Tibial artery (tissue), 4 donors: Measurements from ENCODE around the gene DIAPH3.
A peak's percentile ranks its signal among the peaks of the same experiment; 100 is the strongest.

ENCODE experiments used
- DNase-seq, 2 donors: peaks; one replicate each; pipeline ENCODE4 v3.0.0-alpha.2; 2019
- H3K27ac ChIP-seq, 2 donors: fragments of 200-600 bp; sonication (generic) in 1 of 2; 1 replicate in 1 of 2; 2 replicates in 1 of 2; pipeline ENCODE4 v1.5.1; 2018 to 2019; ENCODE audit warnings: mild to moderate bottlenecking in 1 of 2
- H3K27me3 ChIP-seq, 2 donors: fragments of 200-600 bp; sonication (generic) in 1 of 2; one replicate each; pipeline versions ENCODE4 v1.5.1 to v1.6.0; 2016 to 2019
- H3K36me3 ChIP-seq, 3 donors: fragments of 200-600 bp; sonication (generic) in 2 of 3; one replicate each; pipeline ENCODE4 v1.5.1; 2016 to 2019; ENCODE audit warnings: mild to moderate bottlenecking in 2 of 3
- H3K4me1 ChIP-seq, 4 donors: fragments of 200-600 bp; sonication (generic) in 2 of 4; 1 replicate in 3 of 4; 2 replicates in 1 of 4; pipeline ENCODE4 v1.5.1; 2016 to 2019
- H3K4me3 ChIP-seq, 2 donors: fragments of 200-600 bp; sonication (generic) in 1 of 2; 1 replicate in 1 of 2; 2 replicates in 1 of 2; pipeline ENCODE4 v1.5.1; 2018 to 2019; ENCODE audit warnings: mild to moderate bottlenecking in 2 of 2
- H3K9me3 ChIP-seq, 3 donors: fragments of 200-600 bp; sonication (generic) in 1 of 3; one replicate each; pipeline ENCODE4 v1.5.1; 2016 to 2019
- intact Hi-C: fragments of 100-400 bp; cut with DNase I; formaldehyde crosslinking; loops from one replicate; pipeline ENCODE4 v1.15.0; 2023; ENCODE audit warnings: low total_unique reads
- TF ChIP-seq, protein P1 (sequence below), 2 experiments: fragments of 200-600 bp in 1 of 2; fragments of 450-650 bp in 1 of 2; IDR thresholded peaks; one replicate each; pipeline ENCODE4 v1.5.1; 2017 to 2019; ENCODE audit warnings: antibody characterized with exemption in 2 of 2, mild to moderate bottlenecking in 1 of 2, moderate library complexity in 1 of 2

Gene DIAPH3

GRCh38 chr13:59867867-59868266 lies 295.9 kb downstream of the DIAPH3 start:
- Histone ChIP-seq H3K4me3 (no peak overlapping the region), H3K9me3 (no peaks in the 10 kb centered on the region), H3K27me3 (no peaks in the 10 kb centered on the region), H3K4me1 (peaks cover 0 to 42% (median 4%) of the 10 kb centered on the region in 4 donors), H3K36me3 (no peaks in the 10 kb centered on the region), H3K27ac (peak overlapping the region; percentile 22 to 42)
- DNase-seq, result peak in 1 of 2 donors; percentile 65
- TF ChIP-seq, protein P1, sequence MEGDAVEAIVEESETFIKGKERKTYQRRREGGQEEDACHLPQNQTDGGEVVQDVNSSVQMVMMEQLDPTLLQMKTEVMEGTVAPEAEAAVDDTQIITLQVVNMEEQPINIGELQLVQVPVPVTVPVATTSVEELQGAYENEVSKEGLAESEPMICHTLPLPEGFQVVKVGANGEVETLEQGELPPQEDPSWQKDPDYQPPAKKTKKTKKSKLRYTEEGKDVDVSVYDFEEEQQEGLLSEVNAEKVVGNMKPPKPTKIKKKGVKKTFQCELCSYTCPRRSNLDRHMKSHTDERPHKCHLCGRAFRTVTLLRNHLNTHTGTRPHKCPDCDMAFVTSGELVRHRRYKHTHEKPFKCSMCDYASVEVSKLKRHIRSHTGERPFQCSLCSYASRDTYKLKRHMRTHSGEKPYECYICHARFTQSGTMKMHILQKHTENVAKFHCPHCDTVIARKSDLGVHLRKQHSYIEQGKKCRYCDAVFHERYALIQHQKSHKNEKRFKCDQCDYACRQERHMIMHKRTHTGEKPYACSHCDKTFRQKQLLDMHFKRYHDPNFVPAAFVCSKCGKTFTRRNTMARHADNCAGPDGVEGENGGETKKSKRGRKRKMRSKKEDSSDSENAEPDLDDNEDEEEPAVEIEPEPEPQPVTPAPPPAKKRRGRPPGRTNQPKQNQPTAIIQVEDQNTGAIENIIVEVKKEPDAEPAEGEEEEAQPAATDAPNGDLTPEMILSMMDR (IDR thresholded peaks at IDR 0.05), result no peak
- intact Hi-C loops, result no loop called here

DNA sequence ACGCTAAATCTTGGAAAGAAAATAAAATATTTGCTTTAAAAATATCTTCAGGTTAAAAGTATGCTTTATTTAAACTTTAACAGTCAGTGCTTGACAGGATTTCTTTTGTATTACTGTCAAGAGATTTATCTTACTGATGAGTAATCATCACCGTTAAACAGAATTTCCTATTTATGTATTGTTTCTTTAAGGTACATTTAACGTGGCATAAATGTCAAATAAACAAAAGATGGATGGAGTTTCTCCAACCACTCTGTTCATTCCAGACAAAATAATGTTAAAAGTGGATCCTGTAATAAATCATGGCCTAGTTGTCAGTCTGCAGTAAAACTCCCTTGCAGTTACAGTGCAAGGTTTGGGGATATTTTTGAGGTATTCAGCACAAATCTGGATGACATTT lies 298.3 kb downstream of the DIAPH3 start:
- H3K4me1 ChIP-seq, result peaks cover 0 to 55% (median 5%) of the 10 kb centered on the region in 4 donors
- H3K36me3 ChIP-seq, result no peaks in the 10 kb centered on the region
- H3K27ac ChIP-seq, result peak overlapping the region in 1 of 2 donors; percentile 16
- DNase-seq, result no peak
- intact Hi-C loops, result no loop called here
- TF ChIP-seq, protein P1 (IDR thresholded peaks at IDR 0.05), result no peak
- H3K27me3 ChIP-seq, result no peaks in the 10 kb centered on the region
- no peak overlapping the region for H3K4me3 ChIP-seq
- H3K9me3 ChIP-seq, result no peaks in the 10 kb centered on the region

- Histone ChIP-seq H3K36me3 (no peaks in the 10 kb centered on the region), H3K4me1 (peaks cover 0 to 50% (median 5%) of the 10 kb centered on the region in 4 donors), H3K9me3 (no peaks in the 10 kb centered on the region), H3K27me3 (no peaks in the 10 kb centered on the region), H3K4me3 (no peak overlapping the region), H3K27ac (peak overlapping the region in 1 of 2 donors; percentile 26)
- TF ChIP-seq, protein P1 (IDR thresholded peaks at IDR 0.05), result no peak
- intact Hi-C loops, result no loop called here
- DNase-seq, result no peak
Observed at GRCh38 chr13:59863621-59864020, 300.1 kb downstream of the DIAPH3 start.

DNA sequence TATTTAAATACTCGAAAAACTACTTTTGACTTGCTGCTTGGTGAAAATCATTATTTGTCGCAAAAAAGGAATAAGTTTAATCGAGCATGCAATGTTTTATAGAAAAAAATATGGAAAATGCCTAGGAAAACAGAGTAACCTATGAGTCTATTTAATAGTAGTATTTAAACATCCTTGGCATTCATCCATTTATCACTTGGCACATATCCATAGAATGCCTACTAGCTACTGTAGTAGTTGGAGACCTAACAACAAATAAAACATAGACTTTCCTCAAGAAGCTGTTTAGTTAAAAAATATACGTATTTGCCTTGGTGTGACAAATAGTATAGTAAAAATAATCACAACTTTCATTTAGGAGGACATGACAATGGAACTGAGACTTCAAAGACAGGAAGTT lies 302.1 kb downstream of the DIAPH3 start:
- no peak overlapping the region for H3K27ac ChIP-seq
- DNase-seq, result no peak
- no peaks in the 10 kb centered on the region for H3K36me3 ChIP-seq
- TF ChIP-seq, protein P1 (IDR thresholded peaks at IDR 0.05), result no peak
- intact Hi-C loops, result no loop called here
- no peaks in the 10 kb centered on the region for H3K9me3 ChIP-seq
- H3K4me3 ChIP-seq, result no peak overlapping the region
- H3K27me3 ChIP-seq, result no peaks in the 10 kb centered on the region
- H3K4me1 ChIP-seq, result peaks cover 0 to 37% (median 3%) of the 10 kb centered on the region in 4 donors

- H3K4me3 ChIP-seq, result no peak overlapping the region
- H3K27ac ChIP-seq, result no peak overlapping the region
- no peaks in the 10 kb centered on the region for H3K27me3 ChIP-seq
- TF ChIP-seq, protein P1 (IDR thresholded peaks at IDR 0.05), result no peak
- H3K9me3 ChIP-seq, result no peaks in the 10 kb centered on the region
- H3K36me3 ChIP-seq, result no peaks in the 10 kb centered on the region
- no peak for DNase-seq
- intact Hi-C loops, result no loop called here
- H3K4me1 ChIP-seq, result peaks cover 0 to 1% (median 0%) of the 10 kb centered on the region in 4 donors
Observed at GRCh38 chr13:59856281-59856810, 307.4 kb downstream of the DIAPH3 start.
